MG63 (cell line): Measurements from ENCODE around the gene USP47. TPM values are rescaled to one million over a fixed set of nuclear protein-coding genes. Genes with fewer than 3 reads are reported as not detected.

Experiments
- DNase-seq: peaks from one replicate; pipeline ENCODE4 v3.0.0-alpha.2; 2020
- H3K27me3 ChIP-seq: fragments of 250-450 bp; sonication (Bioruptor Pico); 2 replicates; pipeline ENCODE4 v1.5.1; 2020; ENCODE audit warnings: mild to moderate bottlenecking, moderate library complexity
- H3K36me3 ChIP-seq: fragments of 250-450 bp; sonication (Bioruptor Pico); 2 replicates; pipeline ENCODE4 v1.5.1; 2020; ENCODE audit warnings: mild to moderate bottlenecking, moderate library complexity
- H3K4me3 ChIP-seq: fragments of 250-450 bp; sonication (Bioruptor Pico); 2 replicates; pipeline ENCODE4 v1.5.1; 2020; ENCODE audit warnings: mild to moderate bottlenecking, moderate library complexity
- H3K9me3 ChIP-seq: fragments of 250-450 bp; sonication (Bioruptor Pico); 2 replicates; pipeline ENCODE4 v1.5.1; 2020; ENCODE audit warnings: mild to moderate bottlenecking, moderate library complexity
- total RNA-seq: library from RNA; depleted of rRNA; stranded (reverse); fragments of >200 nt; shearing (Covaris generic); gene quantifications from 2 replicates; pipeline ENCODE4 v1.2.3, GENCODE V29; 2014; ENCODE audit warnings: low replicate concordance

USP47 gene
- total RNA-seq, 1 experiment from 2014 or later, result 9.9 TPM

DNA sequence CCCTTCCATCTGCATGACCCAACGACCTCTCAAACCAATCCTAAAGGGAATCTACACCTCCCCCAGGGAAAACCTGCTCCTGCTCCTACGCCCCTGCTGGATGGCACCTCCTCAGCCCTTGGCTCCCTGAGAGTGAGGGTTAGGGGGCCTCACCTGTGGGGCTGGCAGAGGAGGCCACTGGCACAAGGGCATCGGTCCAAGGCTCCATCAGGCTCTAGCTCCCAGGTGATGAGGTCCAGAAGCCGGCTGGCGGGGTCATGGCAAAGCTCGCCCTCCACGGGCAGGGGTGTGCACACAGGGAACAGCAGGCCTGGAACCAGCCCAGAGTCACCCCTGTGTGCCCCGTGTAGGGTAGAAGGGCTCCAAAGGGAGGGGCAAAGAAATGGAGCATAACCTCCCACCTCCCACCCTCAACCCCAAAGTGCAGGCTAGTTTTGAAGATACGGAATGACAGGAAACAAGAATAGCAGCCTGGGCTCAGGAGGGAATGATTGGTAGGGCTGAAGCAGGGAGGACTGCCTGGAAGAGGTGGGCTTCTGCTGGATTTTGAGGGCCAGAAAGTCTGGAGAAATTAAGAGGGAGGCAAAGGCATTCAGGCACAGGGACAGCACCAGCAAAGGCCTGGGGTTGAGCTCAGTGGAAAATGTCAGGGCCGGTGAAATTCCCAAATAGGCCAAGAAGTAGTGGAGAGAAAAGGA lies 124.0 kb downstream of the USP47 start:
- Histone ChIP-seq H3K36me3 (peaks cover 67% of the 10 kb centered on the region), H3K9me3 (no peaks in the 10 kb centered on the region), H3K4me3 (no peak overlapping the region), H3K27me3 (no peaks in the 10 kb centered on the region)
- no peak for DNase-seq

DNA sequence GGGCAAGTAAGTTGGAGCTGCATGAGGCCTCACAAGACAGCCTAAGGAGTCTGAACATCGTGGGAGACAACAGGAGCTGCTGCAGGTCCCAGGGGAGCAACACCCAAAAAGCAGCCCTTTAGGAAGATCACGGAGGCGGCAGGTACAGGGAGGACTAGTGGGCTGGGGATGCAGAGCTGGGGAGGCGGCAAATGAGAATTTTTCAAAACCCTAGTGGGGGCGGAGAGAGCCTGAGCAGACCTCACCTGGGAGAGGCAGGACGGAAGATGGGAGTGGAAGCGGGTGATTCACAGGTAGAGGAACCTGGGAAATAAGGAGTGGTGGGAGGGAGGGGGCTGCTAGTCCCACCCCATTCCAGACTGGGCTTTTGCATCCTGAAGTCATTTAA lies 124.6 kb downstream of the USP47 start:
- Histone ChIP-seq H3K4me3 (no peak overlapping the region), H3K27me3 (no peaks in the 10 kb centered on the region), H3K9me3 (no peaks in the 10 kb centered on the region), H3K36me3 (peaks cover 70% of the 10 kb centered on the region)
- no peak for DNase-seq

DNA sequence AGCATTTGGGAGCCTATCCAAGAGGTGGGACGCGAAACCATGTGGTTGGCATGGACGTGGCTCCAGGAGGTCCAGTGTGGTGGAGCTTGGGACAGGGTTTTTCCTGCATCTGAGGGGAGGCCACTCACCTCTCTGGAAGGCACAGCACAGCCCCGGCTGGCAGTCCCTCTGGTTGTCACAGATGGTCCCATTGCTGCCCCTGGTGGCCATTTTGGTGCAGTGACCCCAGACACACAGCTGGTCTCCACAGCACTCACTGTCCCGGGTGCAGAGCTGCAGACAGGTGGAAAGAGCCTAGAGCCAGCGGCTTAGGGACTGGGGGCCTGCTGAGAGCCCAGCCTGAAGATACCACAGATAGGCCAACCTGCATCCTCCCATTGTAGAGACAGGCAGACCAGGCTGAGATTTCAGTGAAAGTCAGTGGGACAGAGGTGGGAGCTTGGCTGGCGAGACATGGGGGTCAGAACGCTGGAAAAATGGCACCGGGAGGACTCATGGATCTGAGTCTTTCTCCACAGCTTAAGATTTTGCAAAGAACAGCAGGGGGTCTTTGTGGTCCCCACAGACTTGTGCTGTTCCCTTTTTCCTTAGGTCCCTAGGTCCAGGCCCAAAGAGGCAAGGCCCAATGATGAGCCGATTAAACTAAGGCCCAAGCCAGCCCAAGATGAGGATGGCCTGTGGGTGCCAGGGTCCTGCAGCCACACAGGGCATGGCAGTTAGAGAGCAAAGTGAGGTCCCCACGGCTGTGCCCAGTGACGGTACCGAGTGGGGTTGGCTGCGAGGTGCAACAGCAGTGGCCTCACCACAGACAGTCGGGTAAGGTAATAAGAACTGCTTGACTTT lies 125.3 kb downstream of the USP47 start:
- DNase-seq, result peak; percentile 58
- Histone ChIP-seq H3K9me3 (no peaks in the 10 kb centered on the region), H3K36me3 (peaks cover 68% of the 10 kb centered on the region), H3K4me3 (no peak overlapping the region), H3K27me3 (no peaks in the 10 kb centered on the region)

DNA sequence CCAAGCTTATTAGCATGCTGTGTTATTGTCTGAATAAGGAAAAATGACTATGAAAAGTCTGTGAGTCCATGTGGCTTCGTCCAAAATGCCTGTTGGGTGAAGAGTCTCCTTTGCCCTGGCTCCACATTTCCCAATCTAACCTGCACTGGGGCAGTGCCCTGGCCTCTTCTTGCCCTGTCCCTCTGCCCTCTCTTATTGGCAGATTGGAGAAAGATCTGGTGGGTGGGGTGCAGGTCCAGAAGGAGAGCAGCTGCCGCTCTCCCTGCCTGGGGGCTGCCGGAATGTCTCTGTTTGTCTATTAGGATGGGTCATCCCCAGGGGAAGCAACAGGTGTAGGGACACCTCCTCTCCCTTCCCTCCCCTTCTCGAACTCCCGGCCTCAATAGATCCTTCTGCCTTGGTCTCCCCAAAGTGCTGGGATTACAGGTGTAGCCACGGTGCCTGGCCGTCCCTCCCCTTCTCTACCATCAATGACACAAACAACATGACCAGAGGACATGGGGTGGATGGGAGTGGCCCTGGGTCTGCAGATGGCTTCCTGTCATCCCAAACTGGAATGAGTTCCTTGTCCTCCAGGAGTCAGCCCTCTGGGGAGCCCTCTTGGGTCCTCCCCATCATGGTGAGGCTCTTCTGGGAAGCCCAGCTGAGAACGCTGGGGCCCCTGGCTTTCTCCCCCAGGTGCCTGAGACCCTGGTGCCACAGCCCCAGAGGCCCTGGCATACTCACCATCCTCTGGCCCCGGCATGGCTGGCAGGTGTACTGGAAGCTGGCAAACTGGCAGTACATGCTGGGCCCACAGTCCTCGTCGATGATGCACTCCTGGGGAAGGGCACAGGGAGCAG lies 126.1 kb downstream of the USP47 start:
- Histone ChIP-seq H3K9me3 (no peaks in the 10 kb centered on the region), H3K36me3 (peaks cover 67% of the 10 kb centered on the region), H3K27me3 (no peaks in the 10 kb centered on the region), H3K4me3 (no peak overlapping the region)
- no peak for DNase-seq

DNA sequence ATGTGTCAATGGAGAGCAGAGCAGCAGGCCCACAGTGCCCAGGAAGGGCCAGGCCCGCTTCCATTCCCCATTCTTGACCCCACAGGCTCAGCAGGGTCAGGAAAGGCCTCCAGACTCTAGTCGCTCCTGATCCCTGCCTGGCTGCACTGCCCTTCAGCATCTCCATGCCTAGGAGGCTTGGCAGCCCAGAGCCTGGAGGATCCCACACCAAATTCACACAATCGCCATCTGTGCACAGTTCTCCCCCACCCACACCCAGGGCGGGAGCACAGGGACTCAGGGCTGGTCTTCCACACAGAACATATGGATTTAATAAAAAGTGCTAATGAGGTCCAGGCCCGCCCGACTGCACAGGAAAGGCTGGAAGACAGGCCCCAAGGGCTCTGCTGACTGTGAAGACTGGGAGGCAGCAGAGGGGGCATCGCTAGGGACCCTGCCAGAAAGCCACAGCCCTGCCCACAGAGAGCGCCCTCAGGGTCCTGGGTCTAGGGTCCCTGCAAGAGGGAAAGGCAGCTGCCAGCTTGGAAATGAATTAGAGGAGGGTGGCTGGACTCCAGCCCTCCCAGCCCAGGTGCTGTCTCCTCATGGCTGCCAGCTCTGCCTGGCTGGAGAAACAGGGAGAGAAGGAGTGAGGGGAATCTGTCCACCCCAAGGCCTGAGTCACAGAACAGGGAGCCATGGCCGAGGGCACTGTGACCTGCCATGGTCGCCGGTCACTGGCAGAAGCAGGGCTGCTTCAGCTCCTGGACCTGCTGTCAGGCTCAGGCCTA lies 126.9 kb downstream of the USP47 start:
- H3K9me3 ChIP-seq, result no peaks in the 10 kb centered on the region
- H3K36me3 ChIP-seq, result peaks cover 67% of the 10 kb centered on the region
- no peak for DNase-seq
- H3K27me3 ChIP-seq, result no peaks in the 10 kb centered on the region
- no peak overlapping the region for H3K4me3 ChIP-seq

DNA sequence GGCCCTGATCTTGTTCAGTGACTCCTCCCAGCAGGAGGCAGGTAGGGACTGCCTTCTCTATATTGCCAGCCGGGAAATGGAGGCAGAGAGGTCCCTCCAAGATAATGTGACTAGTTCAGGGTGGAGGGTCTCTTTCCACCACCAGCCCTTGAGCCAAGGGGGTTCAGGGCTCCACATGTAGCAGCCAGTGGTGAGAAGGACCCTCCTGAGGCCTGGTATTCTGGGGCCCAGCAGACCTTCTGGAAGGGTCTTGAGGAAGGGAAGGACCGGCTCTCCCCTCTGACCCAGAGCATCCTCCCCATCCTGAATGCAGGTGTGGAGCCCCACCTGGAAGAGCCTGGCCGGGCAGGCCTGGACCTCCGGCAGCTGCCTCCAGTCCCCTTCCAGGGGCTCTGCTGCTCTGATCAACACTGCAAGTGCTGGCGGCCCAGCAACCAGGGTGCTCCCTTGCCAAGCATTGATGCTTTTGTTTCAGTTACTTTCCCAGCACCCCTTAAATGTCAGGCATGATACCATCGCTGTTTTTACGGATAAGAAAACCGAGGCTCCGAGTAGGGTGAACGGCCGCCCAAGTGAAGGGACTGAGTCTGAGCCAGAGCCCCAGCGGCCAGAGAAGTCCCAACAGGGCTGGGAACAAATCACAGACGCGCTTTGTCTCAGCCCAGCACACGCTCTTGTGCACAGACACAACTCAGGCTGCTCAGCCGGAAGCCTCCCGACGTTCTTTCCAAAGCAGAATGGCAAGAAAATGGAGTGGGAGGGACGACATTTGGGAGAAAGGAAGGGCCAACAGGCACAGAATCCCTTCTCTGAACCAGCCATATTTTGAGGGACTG lies 127.8 kb downstream of the USP47 start:
- Histone ChIP-seq H3K36me3 (peaks cover 71% of the 10 kb centered on the region), H3K9me3 (no peaks in the 10 kb centered on the region), H3K4me3 (no peak overlapping the region), H3K27me3 (no peaks in the 10 kb centered on the region)
- no peak for DNase-seq

DNA sequence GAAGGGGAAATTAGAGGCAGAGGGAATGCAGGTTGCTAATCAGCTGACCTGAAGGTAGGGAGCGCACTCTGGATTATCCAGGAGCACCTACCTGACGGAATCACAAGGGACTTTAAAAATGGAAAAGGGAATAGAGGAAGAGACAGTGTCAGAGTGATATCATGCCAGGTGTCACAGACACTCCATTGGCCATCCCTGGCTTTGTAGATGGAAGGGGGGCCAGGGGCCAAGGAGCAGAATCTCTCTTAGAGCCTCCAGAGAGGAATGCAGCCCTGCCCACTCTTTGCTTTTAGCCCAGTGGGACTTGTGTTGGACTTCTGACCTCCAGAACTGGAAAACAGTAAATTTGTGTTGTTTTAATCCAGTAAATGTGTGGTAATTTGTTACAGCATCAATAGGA lies 128.8 kb downstream of the USP47 start:
- peaks cover 70% of the 10 kb centered on the region for H3K36me3 ChIP-seq
- H3K4me3 ChIP-seq, result no peak overlapping the region
- H3K27me3 ChIP-seq, result no peaks in the 10 kb centered on the region
- H3K9me3 ChIP-seq, result no peaks in the 10 kb centered on the region
- no peak for DNase-seq

DNA sequence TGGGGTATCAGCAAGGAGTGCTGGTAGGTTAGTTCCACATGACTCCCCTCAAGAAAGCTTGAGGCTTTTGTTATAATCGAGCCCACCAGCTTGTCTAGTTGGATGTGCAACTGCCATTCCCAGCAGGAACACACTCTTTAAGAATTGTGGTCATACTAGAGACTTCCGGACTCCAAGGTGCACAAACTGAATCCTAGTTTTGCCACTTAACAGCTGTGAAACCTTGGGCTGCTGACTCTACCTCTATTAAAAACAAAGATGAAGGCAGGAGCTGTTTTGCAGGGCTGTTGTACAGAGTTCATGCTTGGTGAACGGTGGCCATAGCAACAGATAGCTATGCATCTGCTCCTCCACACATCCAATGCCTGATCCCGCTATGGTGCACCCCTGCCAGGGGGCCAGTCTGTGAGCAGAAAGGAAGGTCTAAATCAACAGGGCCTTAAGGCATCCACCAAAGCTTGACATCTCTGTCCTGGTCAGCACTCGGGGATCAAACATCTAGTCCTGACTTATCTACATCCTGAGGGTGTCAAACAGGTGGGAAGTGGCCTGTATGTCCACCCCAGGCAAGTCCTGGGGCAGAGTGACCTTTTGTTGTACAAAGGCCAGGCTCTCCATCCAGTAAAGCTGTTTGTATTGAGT lies 130.3 kb downstream of the USP47 start:
- Histone ChIP-seq H3K9me3 (no peaks in the 10 kb centered on the region), H3K27me3 (no peaks in the 10 kb centered on the region), H3K4me3 (no peak overlapping the region), H3K36me3 (peaks cover 55% of the 10 kb centered on the region)
- DNase-seq, result no peak

DNA sequence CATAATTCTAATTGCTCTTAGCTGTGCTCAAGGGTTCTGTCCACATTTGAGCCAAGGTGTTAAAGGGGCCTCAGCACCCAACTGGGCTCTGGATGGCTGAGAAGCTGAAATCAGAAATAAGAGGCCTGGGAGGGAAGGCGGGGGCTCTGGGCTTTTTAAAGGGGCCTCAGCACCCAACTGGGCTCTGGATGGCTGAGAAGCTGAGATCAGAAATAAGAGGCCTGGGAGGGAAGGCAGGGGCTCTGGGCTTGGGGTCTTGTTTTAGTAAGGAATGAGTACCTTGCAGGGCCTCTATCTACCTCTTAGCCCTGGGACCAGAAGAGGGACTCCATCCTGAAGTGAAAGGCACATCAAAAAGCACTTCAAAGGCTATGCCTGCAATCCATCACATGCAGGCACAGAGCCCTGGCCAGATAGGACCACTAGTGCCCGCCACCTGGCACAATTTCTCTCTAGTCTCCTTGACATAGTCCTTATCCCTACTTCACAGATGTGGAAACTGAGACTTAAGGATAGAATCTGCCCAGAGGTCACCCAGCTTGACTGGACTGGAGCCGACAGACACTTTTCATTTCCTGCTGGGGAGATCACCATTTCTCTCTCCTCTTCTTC lies 131.1 kb downstream of the USP47 start:
- H3K4me3 ChIP-seq, result no peak overlapping the region
- no peaks in the 10 kb centered on the region for H3K27me3 ChIP-seq
- peaks cover 48% of the 10 kb centered on the region for H3K36me3 ChIP-seq
- no peak for DNase-seq
- no peaks in the 10 kb centered on the region for H3K9me3 ChIP-seq

DNA sequence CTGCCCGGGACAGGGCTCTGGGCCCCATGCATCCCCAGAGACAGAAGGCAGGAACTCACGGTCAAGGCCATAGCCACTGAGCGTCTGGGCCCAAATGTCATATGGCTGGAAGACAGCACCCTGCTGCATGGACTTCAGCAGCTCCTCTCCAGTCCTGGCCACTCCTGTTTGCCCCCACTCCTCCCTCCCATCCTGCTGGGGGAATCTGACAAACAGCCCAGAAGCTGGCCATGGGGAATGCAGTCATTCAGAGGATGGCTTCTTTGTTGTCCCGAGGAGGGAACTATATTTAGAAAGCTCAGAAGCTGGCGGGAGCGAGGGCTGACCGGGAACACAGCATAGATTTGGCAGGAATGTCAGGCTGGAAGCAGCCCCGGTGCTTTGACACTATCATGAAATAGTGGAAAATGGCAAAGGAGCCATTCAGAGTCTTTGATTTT lies 131.6 kb downstream of the USP47 start:
- DNase-seq, result peak; percentile 71

DNA sequence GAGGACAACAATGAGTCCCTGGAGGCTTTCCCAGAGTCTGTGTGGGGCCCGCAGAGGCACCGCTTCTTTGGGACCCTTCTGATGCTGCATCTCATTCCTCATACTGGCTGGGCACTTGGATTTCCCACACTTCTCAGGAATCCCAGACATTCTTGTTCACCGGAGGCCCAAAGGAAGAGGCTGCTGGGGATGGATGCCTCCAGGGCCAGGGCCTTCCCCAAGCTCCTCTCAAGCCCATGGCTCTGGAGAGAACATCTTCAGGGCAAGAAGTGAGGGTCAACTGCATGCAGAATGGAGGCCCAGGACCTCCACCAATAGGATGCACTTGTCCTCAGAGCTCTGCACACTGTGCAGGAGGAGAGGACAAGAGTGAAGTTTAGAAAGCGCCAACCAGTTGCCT lies 132.1 kb downstream of the USP47 start:
- H3K9me3 ChIP-seq, result no peaks in the 10 kb centered on the region
- DNase-seq, result no peak
- H3K4me3 ChIP-seq, result no peak overlapping the region
- H3K27me3 ChIP-seq, result no peaks in the 10 kb centered on the region
- H3K36me3 ChIP-seq, result peaks cover 54% of the 10 kb centered on the region

More for the DNA sequence above, 131.6 kb downstream of the USP47 start:
- Histone ChIP-seq H3K9me3 (no peaks in the 10 kb centered on the region), H3K4me3 (no peak overlapping the region), H3K36me3 (peaks cover 49% of the 10 kb centered on the region), H3K27me3 (no peaks in the 10 kb centered on the region)

DNA sequence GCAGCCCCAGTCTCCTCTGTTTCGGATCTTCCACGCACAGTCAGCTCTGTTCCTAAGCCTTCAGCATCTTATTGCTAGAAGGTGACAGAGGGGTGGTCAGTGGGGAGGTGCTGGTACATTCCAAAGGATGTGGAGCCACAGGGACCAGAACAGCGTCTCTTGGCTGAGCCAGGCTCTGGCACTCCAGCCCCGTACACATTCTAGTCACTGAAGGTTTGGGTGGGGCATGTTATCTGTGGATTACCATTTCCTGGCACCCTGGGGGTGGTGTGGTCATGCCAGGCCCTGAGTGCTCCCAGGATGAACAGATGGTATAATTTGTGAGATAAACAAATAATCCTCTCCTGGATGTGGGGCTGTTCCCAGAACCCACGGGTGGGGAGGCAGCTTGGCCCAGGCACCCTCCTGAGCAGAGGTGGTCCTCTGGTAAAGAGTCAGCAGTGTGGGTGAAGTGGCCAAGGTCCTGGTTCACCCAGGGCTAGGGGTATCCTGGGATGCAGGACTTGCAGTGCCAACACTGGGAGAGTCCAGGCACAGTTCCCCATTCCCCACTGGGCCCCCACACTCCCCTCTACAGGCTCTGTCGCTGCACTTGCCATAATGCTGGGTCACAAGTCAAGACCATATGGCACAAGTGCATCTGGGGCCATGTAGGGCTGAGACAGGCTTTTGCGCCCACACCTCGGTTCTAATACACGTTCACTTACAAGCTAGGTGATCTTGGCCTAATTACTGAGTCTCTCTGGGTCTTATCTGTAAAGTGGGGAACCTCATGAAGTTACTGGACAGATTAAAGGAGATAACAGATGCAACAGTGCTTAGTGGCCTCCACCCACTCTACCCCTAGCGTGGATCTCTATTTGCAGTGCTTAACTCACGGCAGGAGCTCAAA lies 133.7 kb downstream of the USP47 start:
- Histone ChIP-seq H3K36me3 (peaks cover 59% of the 10 kb centered on the region), H3K4me3 (no peak overlapping the region), H3K9me3 (no peaks in the 10 kb centered on the region), H3K27me3 (no peaks in the 10 kb centered on the region)
- DNase-seq, result peak; percentile 85

DNA sequence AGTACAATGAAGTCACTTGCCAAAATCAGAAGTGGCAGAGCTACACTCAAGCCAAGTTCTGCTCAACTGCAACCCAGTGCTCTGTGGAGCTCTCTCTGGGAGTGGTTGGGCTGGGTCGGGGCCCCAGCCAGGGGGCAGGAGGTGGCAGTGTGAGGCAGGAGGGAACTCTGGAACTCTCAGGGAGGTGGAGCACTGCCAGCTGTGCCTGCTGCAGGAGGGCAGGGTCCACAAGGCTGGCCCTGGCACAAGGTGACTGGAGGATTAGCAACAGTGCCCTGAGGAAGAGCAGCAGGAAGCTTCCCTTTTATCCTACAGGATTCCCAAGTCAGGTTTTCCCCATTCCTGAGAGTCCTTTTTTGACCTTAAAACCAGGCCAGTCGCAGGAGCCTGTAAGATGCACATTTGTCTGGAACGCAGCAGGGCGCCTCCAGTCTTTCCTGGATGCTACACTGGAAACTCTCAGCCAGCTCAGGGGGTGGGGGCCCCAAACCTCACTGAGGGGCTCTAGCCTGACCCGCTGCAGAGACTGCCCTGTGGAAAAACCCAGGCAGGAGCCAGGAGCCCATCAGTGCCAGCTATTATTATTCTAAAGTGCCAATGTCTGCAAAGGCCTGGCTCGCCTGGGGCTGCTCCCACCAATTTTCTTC lies 134.8 kb downstream of the USP47 start:
- peak; percentile 82 for DNase-seq
- peaks cover 6% of the 10 kb centered on the region for H3K9me3 ChIP-seq
- H3K36me3 ChIP-seq, result peaks cover 63% of the 10 kb centered on the region
- H3K27me3 ChIP-seq, result no peaks in the 10 kb centered on the region
- no peak overlapping the region for H3K4me3 ChIP-seq
